ENCODE data around the gene KCNG2.

- TF ChIP-seq CTCF (IDR thresholded peaks at IDR 0.05; ENCODE audit: low read depth, low read length, missing input control) (no peak), YY1 (IDR thresholded peaks at IDR 0.05) (no peak), ATF3 (IDR thresholded peaks at IDR 0.05) (no peak), HNF4A (conservative IDR thresholded peaks at IDR 0.05) (no peak), RAD21 (IDR thresholded peaks at IDR 0.05) (no peak)
Observed at GRCh38 chr18:79855147-79855933, 57.6 kb downstream of the KCNG2 start.

All from liver (tissue), 3 donors.